ENCODE measurements around the gene PPP4C.

PPP4C gene

GRCh38 chr16:30104090-30104489, 28.3 kb downstream of the PPP4C start:
- no peak overlapping the region for H2AFZ ChIP-seq
- no peaks in the 10 kb centered on the region for H3K36me3 ChIP-seq (ENCODE audit: control insufficient read depth, insufficient read depth, low read length)
- no peak overlapping the region for H3K9ac ChIP-seq
- H3K79me2 ChIP-seq = no peaks in the 10 kb centered on the region
- TF ChIP-seq CTCF (IDR thresholded peaks at IDR 0.05) = no peak
- H3K4me3 ChIP-seq (ENCODE audit: low read depth, low read length) = no peak overlapping the region
- H3K27me3 ChIP-seq (ENCODE audit: control insufficient read depth, insufficient read depth, low read length) = no peaks in the 10 kb centered on the region
- H3K4me1 ChIP-seq = no peaks in the 10 kb centered on the region
- no peak overlapping the region for H3K27ac ChIP-seq
- H3K4me2 ChIP-seq (ENCODE audit: low read length) = no peak overlapping the region
- no peaks in the 10 kb centered on the region for H3K9me3 ChIP-seq (ENCODE audit: control insufficient read depth, low read length)

- no peak for TF ChIP-seq CTCF (IDR thresholded peaks at IDR 0.05)
- H3K36me3 ChIP-seq (ENCODE audit: control insufficient read depth, insufficient read depth, low read length) = no peaks in the 10 kb centered on the region
- H3K27ac ChIP-seq = no peak overlapping the region
Measured at GRCh38 chr16:30104492-30104891, 28.7 kb downstream of the PPP4C start.

GRCh38 chr16:30108059-30108850, 32.5 kb downstream of the PPP4C start:
- no peaks in the 10 kb centered on the region for H3K36me3 ChIP-seq (ENCODE audit: control insufficient read depth, insufficient read depth, low read length)
- H2AFZ ChIP-seq = no peak overlapping the region
- TF ChIP-seq CTCF (IDR thresholded peaks at IDR 0.05) = no peak
- no peak overlapping the region for H3K9ac ChIP-seq
- no peaks in the 10 kb centered on the region for H3K9me3 ChIP-seq (ENCODE audit: control insufficient read depth, low read length)
- no peak overlapping the region for H3K27ac ChIP-seq
- no peak overlapping the region for H3K4me2 ChIP-seq (ENCODE audit: low read length)
- no peaks in the 10 kb centered on the region for H3K27me3 ChIP-seq (ENCODE audit: control insufficient read depth, insufficient read depth, low read length)
- no peak overlapping the region for H3K4me3 ChIP-seq (ENCODE audit: low read depth, low read length)
- H3K79me2 ChIP-seq = no peaks in the 10 kb centered on the region
- no peaks in the 10 kb centered on the region for H3K4me1 ChIP-seq

More at GRCh38 chr16:30104492-30104891, 28.7 kb downstream of the PPP4C start:
- H3K79me2 ChIP-seq = no peaks in the 10 kb centered on the region
- no peak overlapping the region for H3K4me2 ChIP-seq (ENCODE audit: low read length)
- H2AFZ ChIP-seq = no peak overlapping the region
- H3K9me3 ChIP-seq (ENCODE audit: control insufficient read depth, low read length) = no peaks in the 10 kb centered on the region
- H3K9ac ChIP-seq = no peak overlapping the region
- H3K4me1 ChIP-seq = no peaks in the 10 kb centered on the region
- no peaks in the 10 kb centered on the region for H3K27me3 ChIP-seq (ENCODE audit: control insufficient read depth, insufficient read depth, low read length)
- no peak overlapping the region for H3K4me3 ChIP-seq (ENCODE audit: low read depth, low read length)

DNA sequence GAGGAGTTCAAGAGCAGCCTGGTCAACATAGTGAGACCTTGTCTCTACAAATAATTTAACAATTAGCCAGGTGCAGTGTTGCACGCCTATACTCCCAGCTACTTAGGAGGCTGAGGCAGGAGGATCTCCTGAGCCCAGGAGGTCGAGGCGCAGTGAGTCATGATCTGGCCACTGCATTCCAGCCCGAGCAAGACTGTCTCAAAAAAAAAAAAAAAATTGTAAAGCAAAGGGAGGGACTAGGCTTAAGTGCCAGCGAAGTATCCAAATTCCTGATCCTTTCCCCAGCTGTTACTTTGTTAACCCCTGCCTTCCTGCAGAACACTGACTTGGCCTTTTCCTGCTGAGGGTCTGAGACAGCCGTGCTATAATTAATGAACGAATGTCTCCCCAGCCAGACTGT, 34.9 kb downstream of the PPP4C start:
- Histone ChIP-seq H3K36me3 (ENCODE audit: control insufficient read depth, insufficient read depth, low read length) (no peaks in the 10 kb centered on the region), H3K79me2 (no peaks in the 10 kb centered on the region), H3K4me2 (ENCODE audit: low read length) (no peak overlapping the region), H3K27me3 (ENCODE audit: control insufficient read depth, insufficient read depth, low read length) (no peaks in the 10 kb centered on the region), H3K27ac (no peak overlapping the region), H3K4me1 (no peaks in the 10 kb centered on the region), H3K4me3 (ENCODE audit: low read depth, low read length) (no peak overlapping the region), H3K9ac (no peak overlapping the region), H2AFZ (no peak overlapping the region), H3K9me3 (ENCODE audit: control insufficient read depth, low read length) (no peaks in the 10 kb centered on the region)
- TF ChIP-seq CTCF (IDR thresholded peaks at IDR 0.05) = no peak

All from parathyroid adenoma (tissue), 2 donors.